Stimulated activated CD8-positive, alpha-beta memory T cell treated with anti-CD3 and anti-CD28 coated beads, Interleukin-4, amount 100 ng/mL, for 1 hour (primary cell): ENCODE data around the gene HELZ.

Source experiments
- DNase-seq, 2 donors: peaks; one replicate each; pipeline ENCODE4 v3.0.0-alpha.2; 2020; ENCODE audit warnings: low read depth in 2 of 2, low spot score in 1 of 2

Gene HELZ

GRCh38 chr17:67090341-67090740 lies 154.7 kb downstream of the HELZ start:
- DNase-seq, result no peak

GRCh38 chr17:67088639-67089038 lies 156.4 kb downstream of the HELZ start:
- DNase-seq, result no peak

GRCh38 chr17:67085406-67085805 lies 159.6 kb downstream of the HELZ start:
- DNase-seq, result no peak

GRCh38 chr17:67082107-67082506 lies 162.9 kb downstream of the HELZ start:
- no peak for DNase-seq

GRCh38 chr17:67080804-67081203 lies 164.2 kb downstream of the HELZ start:
- no peak for DNase-seq

- DNase-seq, result no peak
Measured at GRCh38 chr17:67079491-67079890, 165.5 kb downstream of the HELZ start.

GRCh38 chr17:67078292-67078691 lies 166.7 kb downstream of the HELZ start:
- DNase-seq, result no peak

GRCh38 chr17:67076290-67076689 lies 168.7 kb downstream of the HELZ start:
- DNase-seq, result no peak

- DNase-seq, result no peak
Measured at GRCh38 chr17:67074781-67075180, 170.2 kb downstream of the HELZ start.

GRCh38 chr17:67072885-67073284 lies 172.1 kb downstream of the HELZ start:
- DNase-seq, result no peak

- DNase-seq, result no peak
Measured at GRCh38 chr17:67071595-67071994, 173.4 kb downstream of the HELZ start.

- DNase-seq, result no peak
Measured at GRCh38 chr17:67069603-67070136, 175.3 kb downstream of the HELZ start.

- no peak for DNase-seq
Measured at GRCh38 chr17:67068999-67069398, 176.0 kb downstream of the HELZ start.

- DNase-seq, result no peak
Measured at GRCh38 chr17:67067571-67068482, 177.2 kb downstream of the HELZ start.

- no peak for DNase-seq
Measured at GRCh38 chr17:67066717-67067116, 178.3 kb downstream of the HELZ start.

GRCh38 chr17:67063141-67063540 lies 181.9 kb downstream of the HELZ start:
- DNase-seq, result no peak

- no peak for DNase-seq
Measured at GRCh38 chr17:67059372-67059771, 185.6 kb downstream of the HELZ start.

GRCh38 chr17:67058036-67058435 lies 187.0 kb downstream of the HELZ start:
- no peak for DNase-seq

GRCh38 chr17:67056746-67057490 lies 188.1 kb downstream of the HELZ start:
- DNase-seq, result no peak

- no peak for DNase-seq
Measured at GRCh38 chr17:67055811-67056745, 188.9 kb downstream of the HELZ start.

GRCh38 chr17:67055041-67055443 lies 190.0 kb downstream of the HELZ start:
- DNase-seq, result no peak
